H1 (cell line): ENCODE results near the gene PRPF31. TPM values are rescaled to one million over a fixed set of nuclear protein-coding genes. Genes with fewer than 3 reads are reported as not detected.

Experiments used
- CTCF ChIA-PET: fragments of 300-600 bp; sonication (Branson Sonifier 250); formaldehyde crosslinking; loops from one replicate; lab custom pipeline; 2021; ENCODE audit not compliant: partially characterized antibody; lab: Charles Lee
- POLR2A ChIA-PET: fragments of 300-600 bp; sonication (Branson Sonifier 250); formaldehyde crosslinking; loops from one replicate; lab custom pipeline; 2021; ENCODE audit warnings: inconsistent platforms; ENCODE audit not compliant: partially characterized antibody; lab: Charles Lee
- DNase-seq, 2 experiments: peaks; one replicate each; pipeline versions ENCODE4 v3.0.0 to v3.0.0-alpha.2; 2010 to 2022; ENCODE audit warnings: low spot score in 2 of 2, low read depth in 1 of 2, mixed read lengths in 1 of 2
- FAIRE-seq: peaks from 2 replicates; lab custom pipeline; 2011; peaks lifted over from hg19 to GRCh38; lab: Jason Lieb, UNC
- H2AFZ ChIP-seq: 2 replicates; pipeline ENCODE4 v1.8.1; 2012; ENCODE audit warnings: low read length, inconsistent platforms
- H2AK5ac ChIP-seq: 2 replicates; pipeline ENCODE4 v1.6.1; 2013; ENCODE audit warnings: low read depth, low read length
- H2BK120ac ChIP-seq: replicated peaks from 2 replicates; pipeline ENCODE3; 2013; ENCODE audit warnings: low read depth, low read length, inconsistent platforms
- H2BK12ac ChIP-seq: 2 replicates; pipeline ENCODE4 v1.6.1; 2013; ENCODE audit warnings: low read depth, low read length
- H2BK15ac ChIP-seq: 2 replicates; pipeline ENCODE4 v1.6.1; 2013; ENCODE audit warnings: low read length
- H2BK20ac ChIP-seq: 2 replicates; pipeline ENCODE4 v1.6.1; 2013; ENCODE audit warnings: low read length
- H2BK5ac ChIP-seq: 2 replicates; pipeline ENCODE4 v1.6.1; 2013; ENCODE audit warnings: low read depth, low read length
- H3K14ac ChIP-seq: 2 replicates; pipeline ENCODE4 v1.6.1; 2013; ENCODE audit warnings: inconsistent platforms; ENCODE audit not compliant: insufficient read length
- H3K18ac ChIP-seq: 2 replicates; pipeline ENCODE4 v1.6.1; 2013; ENCODE audit warnings: low read length; ENCODE audit errors: extremely low read depth
- H3K23ac ChIP-seq: 2 replicates; pipeline ENCODE4 v1.6.1; 2013; ENCODE audit warnings: inconsistent platforms; ENCODE audit not compliant: insufficient read length
- H3K23me2 ChIP-seq: 2 replicates; pipeline ENCODE4 v1.6.1; 2013; ENCODE audit warnings: low read depth, low read length
- H3K27ac ChIP-seq: 2 replicates; pipeline ENCODE4 v1.6.1; 2011; ENCODE audit warnings: low read depth, low read length, inconsistent platforms
- H3K27me3 ChIP-seq, 4 experiments: replicated peaks in 1 of 4; 1 replicate in 1 of 4; 2 replicates in 3 of 4; pipeline versions ENCODE4 v1.6.1 to v1.8.1; 2011 to 2013; ENCODE audit warnings: low read length in 3 of 4, mild to moderate bottlenecking in 3 of 4, inconsistent platforms in 2 of 4, mixed read lengths in 2 of 4, moderate library complexity in 1 of 4; ENCODE audit not compliant: control insufficient read depth in 3 of 4, insufficient read depth in 3 of 4; ENCODE audit errors: extremely low read depth in 1 of 4
- H3K36me3 ChIP-seq, 4 experiments: 2 replicates each; pipeline versions ENCODE4 v1.6.1 to v1.8.1; 2011 to 2013; ENCODE audit warnings: mild to moderate bottlenecking in 4 of 4, low read length in 3 of 4, moderate library complexity in 2 of 4, control low read depth in 1 of 4, inconsistent platforms in 1 of 4; ENCODE audit not compliant: insufficient read depth in 4 of 4, control insufficient read depth in 2 of 4
- H3K4ac ChIP-seq: replicated peaks from 2 replicates; pipeline ENCODE3; 2013; ENCODE audit warnings: low read length, low read depth, mixed read lengths, inconsistent platforms; ENCODE audit not compliant: insufficient read length
- H3K4me1 ChIP-seq, 4 experiments: replicated peaks in 1 of 4; 1 replicate in 1 of 4; 2 replicates in 3 of 4; pipeline versions ENCODE4 v1.6.1 to v1.8.1; 2011 to 2013; ENCODE audit warnings: low read length in 3 of 4, inconsistent platforms in 2 of 4, mixed read lengths in 1 of 4; ENCODE audit not compliant: insufficient read depth in 4 of 4, control insufficient read depth in 3 of 4
- H3K4me2 ChIP-seq, 2 experiments: 2 replicates each; pipeline versions ENCODE4 v1.6.1 to v1.8.1; 2011 to 2013; ENCODE audit warnings: low read depth in 2 of 2, low read length in 2 of 2, control low read depth in 1 of 2, inconsistent platforms in 1 of 2, mild to moderate bottlenecking in 1 of 2; ENCODE audit not compliant: insufficient read depth in 1 of 2
- H3K4me3 ChIP-seq, 4 experiments: fragments of 200-600, 300-600 bp in 1 of 4; sonication (generic), shearing (Covaris generic), sonication (Bioruptor Twin) in 1 of 4; 2 replicates each; pipeline versions ENCODE4 v1.5.1 to v1.8.1; 2011 to 2016; ENCODE audit warnings: low read length in 4 of 4, low read depth in 3 of 4, control low read depth in 2 of 4, inconsistent platforms in 2 of 4, mild to moderate bottlenecking in 2 of 4, mixed read lengths in 1 of 4, moderate library complexity in 1 of 4; ENCODE audit not compliant: insufficient read depth in 2 of 4; ENCODE audit errors: extremely low read depth in 1 of 4
- H3K56ac ChIP-seq: replicated peaks from 2 replicates; pipeline ENCODE3; 2013; ENCODE audit warnings: low read depth, mild to moderate bottlenecking, mixed read lengths, low read length, inconsistent platforms; ENCODE audit not compliant: insufficient read length
- H3K79me1 ChIP-seq: 2 replicates; pipeline ENCODE4 v1.6.1; 2013; ENCODE audit warnings: low read depth, low read length, control low read depth
- H3K79me2 ChIP-seq, 2 experiments: 2 replicates each; pipeline versions ENCODE4 v1.6.1 to v1.8.1; 2012 to 2013; ENCODE audit warnings: low read length in 2 of 2, mild to moderate bottlenecking in 2 of 2, inconsistent platforms in 1 of 2; ENCODE audit not compliant: insufficient read depth in 2 of 2, control insufficient read depth in 1 of 2
- H3K9ac ChIP-seq, 4 experiments: replicated peaks in 1 of 4; 1 replicate in 1 of 4; 2 replicates in 3 of 4; pipeline versions ENCODE4 v1.6.1 to v1.8.1; 2011 to 2013; ENCODE audit warnings: low read depth in 3 of 4, low read length in 3 of 4, control low read depth in 2 of 4, mild to moderate bottlenecking in 2 of 4, moderate library complexity in 2 of 4, inconsistent platforms in 1 of 4; ENCODE audit errors: extremely low read depth in 1 of 4
- H3K9me3 ChIP-seq, 2 experiments: 2 replicates each; pipeline versions ENCODE4 v1.6.1 to v1.8.1; 2012 to 2013; ENCODE audit warnings: mild to moderate bottlenecking in 2 of 2, moderate library complexity in 2 of 2, control low read depth in 1 of 2, inconsistent platforms in 1 of 2, low read depth in 1 of 2, low read length in 1 of 2, mixed read lengths in 1 of 2; ENCODE audit not compliant: insufficient read depth in 2 of 2
- H4K20me1 ChIP-seq, 2 experiments: replicated peaks in 1 of 2; 2 replicates each; pipeline versions ENCODE3 to v1.8.1; 2011 to 2013; ENCODE audit warnings: inconsistent platforms in 2 of 2, low read length in 2 of 2, mild to moderate bottlenecking in 1 of 2; ENCODE audit not compliant: insufficient read depth in 2 of 2, control insufficient read depth in 1 of 2
- H4K5ac ChIP-seq: 2 replicates; pipeline ENCODE4 v1.6.1; 2013; ENCODE audit warnings: low read length, low read depth, mixed read lengths, inconsistent platforms; ENCODE audit not compliant: insufficient read length
- H4K8ac ChIP-seq: 2 replicates; pipeline ENCODE4 v1.8.0; 2013; ENCODE audit warnings: mild to moderate bottlenecking, moderate library complexity, low read length, inconsistent platforms; ENCODE audit not compliant: insufficient read depth; ENCODE audit errors: extremely low read depth
- H4K91ac ChIP-seq: replicated peaks from 2 replicates; pipeline ENCODE3; 2013; ENCODE audit warnings: low read length, mixed read lengths, inconsistent platforms; ENCODE audit not compliant: insufficient read length
- EGR1 ChIP-seq: IDR thresholded peaks from 2 replicates; pipeline ENCODE4 v1.6.1; 2011; ENCODE audit warnings: low read depth, low read length, borderline replicate concordance
- RAD21 ChIP-seq, 2 experiments: IDR thresholded peaks in 1 of 2; conservative IDR thresholded peaks in 1 of 2; 2 replicates each; pipeline ENCODE4 v1.6.1; 2011; ENCODE audit warnings: low read depth in 2 of 2, low read length in 2 of 2, improper control_type of control experiment in 1 of 2, inconsistent platforms in 1 of 2, mild to moderate bottlenecking in 1 of 2, moderate library complexity in 1 of 2
- RBBP5 ChIP-seq: IDR thresholded peaks from 2 replicates; pipeline ENCODE4 v1.7.1; 2012; ENCODE audit warnings: low read depth, mild to moderate bottlenecking, inconsistent platforms, low read length, moderate library complexity, borderline replicate concordance
- RXRA ChIP-seq: IDR thresholded peaks from 2 replicates; pipeline ENCODE4 v1.6.1; 2011; ENCODE audit warnings: low read depth, mild to moderate bottlenecking, low read length, moderate library complexity; ENCODE audit not compliant: insufficient read depth
- SIN3A ChIP-seq, 2 experiments: IDR thresholded peaks in 1 of 2; conservative IDR thresholded peaks in 1 of 2; 2 replicates each; pipeline ENCODE4 v1.6.1; 2011 to 2012; ENCODE audit warnings: low read length in 2 of 2, improper control_type of control experiment in 1 of 2, low read depth in 1 of 2, mild to moderate bottlenecking in 1 of 2
- SP1 ChIP-seq: IDR thresholded peaks from 2 replicates; pipeline ENCODE4 v1.6.1; 2011; ENCODE audit warnings: low read depth, low read length
- SUZ12 ChIP-seq: fragments of 200-600 bp; sonication (generic); IDR thresholded peaks from 2 replicates; pipeline ENCODE4 v1.6.1; 2012; ENCODE audit warnings: mild to moderate bottlenecking, inconsistent platforms, low read length, moderate library complexity, mixed read lengths
- TCF12 ChIP-seq: IDR thresholded peaks from 2 replicates; pipeline ENCODE4 v1.6.1; 2011; ENCODE audit warnings: low read depth, mild to moderate bottlenecking, low read length
- ZNF274 ChIP-seq: IDR thresholded peaks from 2 replicates; pipeline ENCODE4 v1.7.0; 2012; ENCODE audit warnings: low read length, borderline replicate concordance; ENCODE audit errors: extremely low read depth
- WGBS, 2 experiments: shearing (Covaris generic) in 1 of 2; methylation state at CpG; one replicate each; pipeline versions ENCODE4 v1.1.6 to v1.1.7; 2013 to 2015; ENCODE audit warnings: low lambda C conversion rate in 2 of 2, mixed read lengths in 2 of 2, inconsistent platforms in 1 of 2, low coverage in 1 of 2, missing lambda C conversion rate in 1 of 2; ENCODE audit not compliant: insufficient replicate concordance in 2 of 2, insufficient coverage in 1 of 2, insufficient read length in 1 of 2; ENCODE audit errors: extremely low coverage in 1 of 2, missing lambda C conversion rate in 1 of 2; 5-methylcytosine and 5-hydroxymethylcytosine counted together
- polyA plus RNA-seq, 7 experiments: library from polyadenylated mRNA; depleted of rRNA in 3 of 7; stranded (reverse) in 5 of 7; unstranded in 2 of 7; fragments of >200 nt in 5 of 7; fragments of 200-250 nt in 2 of 7; gene quantifications; 1 replicate in 5 of 7; 2 replicates in 1 of 7; 4 replicates in 1 of 7; pipeline versions ENCODE4 v1.2.1 to v1.2.3, GENCODE V29; 2011 to 2013; ENCODE audit warnings: missing spikeins in 2 of 7, mixed read lengths in 2 of 7
- total RNA-seq: library from RNA; stranded (reverse); fragmentation: NEBNext Ultra II Directional; extraction: Animal tissue kit (Norgen Biotek cat#: 25700); gene quantifications from 2 replicates; pipeline ENCODE4 v1.2.1, GENCODE V29; 2021
- TF ChIP-seq, protein P1 (sequence below): IDR thresholded peaks from 2 replicates; pipeline ENCODE4 v1.6.1; 2011; ENCODE audit warnings: low read length, improper control_type of control experiment

PRPF31 gene
- total and polyA plus RNA-seq, 2 of the 8 experiments (the other 6 are each of a cell fraction or from before 2014, with no cell fraction given) = 51.1 to 97.4 TPM

DNA sequence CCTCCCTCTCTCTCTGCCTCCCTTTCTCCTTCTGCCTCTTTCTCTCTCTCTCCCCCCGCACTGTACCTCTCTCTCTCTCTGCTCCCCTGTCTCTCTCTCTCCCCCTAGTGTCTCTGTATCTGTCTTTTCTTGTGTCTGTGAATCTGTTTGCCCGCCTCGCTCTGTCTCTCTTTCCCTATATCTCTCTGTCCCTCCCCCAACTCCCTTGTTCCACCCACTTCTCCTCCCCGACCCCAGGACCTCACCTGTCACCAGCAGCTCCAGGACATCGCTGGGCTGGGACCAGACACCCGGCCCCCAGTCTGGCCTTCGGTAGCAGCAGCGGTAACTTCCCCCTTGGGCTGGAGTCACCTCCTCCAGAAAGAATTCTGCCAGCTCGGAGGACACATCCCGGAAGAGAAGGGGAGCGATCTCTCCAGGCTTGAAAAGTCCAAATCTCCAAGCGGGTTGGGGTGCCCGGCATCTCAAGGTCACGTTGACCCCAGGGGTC, 18.9 kb upstream of the PRPF31 start:
- H2AK5ac ChIP-seq = no peak overlapping the region
- H4K91ac ChIP-seq = no peak overlapping the region
- H3K9me3 ChIP-seq = no peaks in the 10 kb centered on the region; a peak in 1 of 4 replicates
- H3K27me3 ChIP-seq = peaks cover 6 to 29% (median 19%) of the 10 kb centered on the region in 4 experiments
- DNase-seq (peak in 1 of 2 experiments; percentile 62), FAIRE-seq (no peak)
- H3K23ac ChIP-seq = no peak overlapping the region
- H2BK20ac ChIP-seq = 0 out of 2 replicates have a peak overlapping the region, but pooled peaks have one; percentile 18
- peak overlapping the region; percentile 43; the same call in 1 of the 2 replicates for H2AFZ ChIP-seq
- CTCF ChIA-PET = interaction anchor here (0.6 to 1.4 kb wide), 8 partner anchors 18 to 105 kb away, joined by 3 to 5 read pairs (median 4); no protein-coding TSS in a partner anchor
- H3K79me2 ChIP-seq = no peaks in the 10 kb centered on the region
- no peak overlapping the region for H3K27ac ChIP-seq
- H3K9ac ChIP-seq = peak overlapping the region in 1 of 4 experiments; percentile 21; a peak in 1 of 7 replicates
- H4K20me1 ChIP-seq = no peaks in the 10 kb centered on the region
- peak overlapping the region; percentile 73; the same call in 1 of the 2 replicates for H4K8ac ChIP-seq
- no peak overlapping the region for H3K4ac ChIP-seq
- POLR2A ChIA-PET = interaction anchor here (0.6 to 6.1 kb wide), 6 partner anchors 15 to 218 kb away, joined by 3 to 37 read pairs (median 4); partner anchors contain the start of genes PRPF31 and TFPT
- WGBS, 2 experiments = 13% methylated on average over 12 of the region's 14 CpGs; no CpG with 5 or more reads in 1 of the 2 experiments
- no peak overlapping the region for H2BK12ac ChIP-seq
- H3K23me2 ChIP-seq = peaks cover 13% of the 10 kb centered on the region; the same call in 1 of the 2 replicates
- peak overlapping the region; percentile 9 to 64 (median 32); a peak in 7 of 8 replicates for H3K4me3 ChIP-seq
- H3K4me1 ChIP-seq = peaks cover 0 to 5% (median 1%) of the 10 kb centered on the region in 4 experiments; a peak in 4 of 7 replicates
- no peak overlapping the region; the same call in 1 of the 2 replicates for H3K18ac ChIP-seq
- no peak overlapping the region for H3K56ac ChIP-seq
- no peaks in the 10 kb centered on the region for H3K36me3 ChIP-seq
- peak overlapping the region; percentile 51 to 92 for H3K4me2 ChIP-seq
- H2BK120ac ChIP-seq = no peak overlapping the region
- peak overlapping the region; percentile 72; the same call in 1 of the 2 replicates for H2BK15ac ChIP-seq
- H4K5ac ChIP-seq = no peak overlapping the region
- H3K79me1 ChIP-seq = no peaks in the 10 kb centered on the region
- no peak overlapping the region for H3K14ac ChIP-seq
- no peak overlapping the region for H2BK5ac ChIP-seq
- TF ChIP-seq TCF12 = no peak
- no peak for TF ChIP-seq ZNF274
- peak; percentile 26; the same call in 1 of the 2 replicates for TF ChIP-seq SUZ12
- no peak for TF ChIP-seq SP1
- no peak for TF ChIP-seq SIN3A (conservative IDR thresholded peaks at IDR 0.05 in 1 of 2, IDR thresholded peaks at IDR 0.05 in 1 of 2; ENCODE audit: low read depth in 1 of 2, low read length in 2 of 2)
- TF ChIP-seq RBBP5 = 0 out of 2 replicates have a peak, but pooled peaks have one; percentile 1
- TF ChIP-seq RAD21 (IDR thresholded peaks at IDR 0.05 in 1 of 2, conservative IDR thresholded peaks at IDR 0.05 in 1 of 2; ENCODE audit: low read depth in 2 of 2, low read length in 2 of 2) = peak in 1 of 2 experiments; percentile 23; a peak in 1 of 4 replicates
- no peak for TF ChIP-seq RXRA
- TF ChIP-seq, protein P1, sequence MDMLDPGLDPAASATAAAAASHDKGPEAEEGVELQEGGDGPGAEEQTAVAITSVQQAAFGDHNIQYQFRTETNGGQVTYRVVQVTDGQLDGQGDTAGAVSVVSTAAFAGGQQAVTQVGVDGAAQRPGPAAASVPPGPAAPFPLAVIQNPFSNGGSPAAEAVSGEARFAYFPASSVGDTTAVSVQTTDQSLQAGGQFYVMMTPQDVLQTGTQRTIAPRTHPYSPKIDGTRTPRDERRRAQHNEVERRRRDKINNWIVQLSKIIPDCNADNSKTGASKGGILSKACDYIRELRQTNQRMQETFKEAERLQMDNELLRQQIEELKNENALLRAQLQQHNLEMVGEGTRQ = no peak
- 0 out of 2 replicates have a peak, but pooled peaks have one; percentile 1 for TF ChIP-seq EGR1
